Colonic mucosa (tissue), 4 donors: ENCODE data around the gene CALCOCO1. TPM values are rescaled to one million over a fixed set of nuclear protein-coding genes. Genes with fewer than 3 reads are reported as not detected.

Experiments used
- DNase-seq: peaks from one replicate; pipeline ENCODE4 v3.0.0-alpha.2; 2020
- H3K27ac ChIP-seq: fragments of 200-600 bp; one replicate; pipeline ENCODE4 v1.8.0; 2021
- H3K27me3 ChIP-seq: fragments of 200-600 bp; one replicate; pipeline ENCODE4 v1.8.0; 2021
- H3K36me3 ChIP-seq: fragments of 200-600 bp; one replicate; pipeline ENCODE4 v1.8.0; 2021
- H3K4me1 ChIP-seq: fragments of 200-600 bp; one replicate; pipeline ENCODE4 v1.8.0; 2021; ENCODE audit warnings: mild to moderate bottlenecking
- H3K4me3 ChIP-seq: fragments of 200-600 bp; one replicate; pipeline ENCODE4 v1.8.0; 2021
- H3K9ac ChIP-seq, 2 donors: one replicate each; pipeline ENCODE4 v1.7.0; 2013; ENCODE audit warnings: control low read depth in 2 of 2, low read depth in 2 of 2, low read length in 2 of 2
- H3K9me3 ChIP-seq: fragments of 200-600 bp; one replicate; pipeline ENCODE4 v1.8.0; 2021
- CTCF ChIP-seq: fragments of 200-600 bp; IDR thresholded peaks from one replicate; pipeline ENCODE4 v1.8.0; 2022; ENCODE audit warnings: antibody characterized with exemption, mild to moderate bottlenecking
- intact Hi-C: fragments of 100-400 bp; cut with DNase I; formaldehyde crosslinking; loops from one replicate; pipeline ENCODE4 v1.14.1; 2022
- total RNA-seq, 2 donors: library from RNA; stranded (reverse); fragmentation: NEBNext Ultra II Directional in 1 of 2; extraction: Animal tissue kit (Norgen Biotek cat#: 25700) in 1 of 2; gene quantifications; one replicate each; pipeline ENCODE4 v1.2.1, GENCODE V29; 2021
- donor health status: healthy.
- donor health status: DM: no; HTN: no; CAD: no.
- donor health status: DM: no; HTN: no; CAD: no.

Gene CALCOCO1
- total RNA-seq, 2 donors from 2014 or later = 36.0 to 64.5 TPM

GRCh38 chr12:53696285-53696654, 31.0 kb downstream of the CALCOCO1 start:
- Histone ChIP-seq H3K9ac (peak overlapping the region in 1 of 2 donors; percentile 27), H3K36me3 (no peaks in the 10 kb centered on the region), H3K27ac (no peak overlapping the region), H3K9me3 (no peaks in the 10 kb centered on the region), H3K27me3 (peaks cover 54% of the 10 kb centered on the region), H3K4me1 (no peaks in the 10 kb centered on the region), H3K4me3 (no peak overlapping the region)
- peak; percentile 88 for DNase-seq
- intact Hi-C loops = no loop called here
- no peak for TF ChIP-seq CTCF

- intact Hi-C loops = no loop called here
- H3K36me3 ChIP-seq = no peaks in the 10 kb centered on the region
- H3K9ac ChIP-seq = no peak overlapping the region
- H3K9me3 ChIP-seq = no peaks in the 10 kb centered on the region
- no peak for TF ChIP-seq CTCF
- peak; percentile 25 for DNase-seq
- H3K27me3 ChIP-seq = peaks cover 54% of the 10 kb centered on the region
- H3K4me1 ChIP-seq = no peaks in the 10 kb centered on the region
- no peak overlapping the region for H3K27ac ChIP-seq
- H3K4me3 ChIP-seq = peak overlapping the region; percentile 4
Measured at GRCh38 chr12:53695152-53696145, 31.8 kb downstream of the CALCOCO1 start.

- Histone ChIP-seq H3K9me3 (no peaks in the 10 kb centered on the region), H3K27ac (no peak overlapping the region), H3K4me1 (no peaks in the 10 kb centered on the region), H3K27me3 (peaks cover 52% of the 10 kb centered on the region), H3K36me3 (no peaks in the 10 kb centered on the region), H3K4me3 (no peak overlapping the region), H3K9ac (no peak overlapping the region)
- no peak for DNase-seq
- TF ChIP-seq CTCF = no peak
- intact Hi-C loops = no loop called here
Measured at GRCh38 chr12:53694756-53695151, 32.5 kb downstream of the CALCOCO1 start.

GRCh38 chr12:53688134-53688533, 39.1 kb downstream of the CALCOCO1 start:
- Histone ChIP-seq H3K4me3 (no peak overlapping the region), H3K27ac (no peak overlapping the region), H3K9ac (no peak overlapping the region), H3K36me3 (no peaks in the 10 kb centered on the region), H3K4me1 (no peaks in the 10 kb centered on the region), H3K9me3 (no peaks in the 10 kb centered on the region), H3K27me3 (peaks cover 3% of the 10 kb centered on the region)
- intact Hi-C loops = no loop called here
- TF ChIP-seq CTCF = no peak
- no peak for DNase-seq

GRCh38 chr12:53686436-53686835, 40.8 kb downstream of the CALCOCO1 start:
- intact Hi-C loops = no loop called here
- Histone ChIP-seq H3K9me3 (no peaks in the 10 kb centered on the region), H3K27ac (no peak overlapping the region), H3K4me3 (no peak overlapping the region), H3K27me3 (no peaks in the 10 kb centered on the region), H3K36me3 (no peaks in the 10 kb centered on the region), H3K9ac (no peak overlapping the region), H3K4me1 (no peaks in the 10 kb centered on the region)
- TF ChIP-seq CTCF = no peak
- no peak for DNase-seq
